HEK293 (cell line): ENCODE results near the gene DLX6.

ENCODE experiments used
- CTCF ChIA-PET: fragments of 350-600 bp; formaldehyde crosslinking; extraction: SDS; loops from one replicate; lab custom pipeline; 2021; ENCODE audit warnings: antibody characterized with exemption; lab: Yijun Ruan, JAX
- POLR2A ChIA-PET: fragments of 300-600 bp; formaldehyde crosslinking; extraction: SDS; loops from one replicate; lab custom pipeline; 2020; ENCODE audit warnings: antibody characterized with exemption, inconsistent platforms; lab: Yijun Ruan, JAX
- H3K27ac ChIP-seq: fragments of 200-500 bp; sonication (Bioruptor generic); 2 replicates; pipeline ENCODE4 v1.5.1; 2014; ENCODE audit warnings: low read depth, low read length, control low read depth, inconsistent platforms; ENCODE audit errors: extremely low read depth
- H3K36me3 ChIP-seq, 2 experiments: fragments of 200-500 bp in 1 of 2; sonication (Bioruptor generic) in 1 of 2; 1 replicate in 1 of 2; 2 replicates in 1 of 2; pipeline ENCODE4 v1.5.1; 2014 to 2017; ENCODE audit warnings: inconsistent platforms in 2 of 2, low read length in 2 of 2; ENCODE audit not compliant: control insufficient read depth in 2 of 2, insufficient read depth in 1 of 2
- H3K4me1 ChIP-seq: fragments of 200-500 bp; sonication (Bioruptor generic); 2 replicates; pipeline ENCODE4 v1.5.1; 2014; ENCODE audit warnings: mild to moderate bottlenecking, low read length, inconsistent platforms; ENCODE audit not compliant: control insufficient read depth, insufficient read depth
- H3K4me3 ChIP-seq: 2 replicates; pipeline ENCODE4 v1.5.1; 2011; ENCODE audit warnings: low read depth, mild to moderate bottlenecking, control low read depth, low read length, moderate library complexity
- H3K9me3 ChIP-seq: fragments of 200-500 bp; sonication (Bioruptor generic); 2 replicates; pipeline ENCODE4 v1.5.1; 2014; ENCODE audit warnings: low read depth, low read length, inconsistent platforms; ENCODE audit not compliant: control insufficient read depth, insufficient read depth
- BCL11B ChIP-seq: fragments of 450-650 bp; formaldehyde crosslinking; IDR thresholded peaks from 2 replicates; pipeline ENCODE4 v1.5.1; 2016; ENCODE audit warnings: low read depth, missing biosample characterization, missing genetic modification characterization
- EGR2 ChIP-seq: fragments of 450-650 bp; formaldehyde crosslinking; IDR thresholded peaks from 2 replicates; pipeline ENCODE4 v1.5.1; 2016; ENCODE audit warnings: low read depth, missing biosample characterization, missing genetic modification characterization
- GFI1B ChIP-seq: fragments of 450-650 bp; formaldehyde crosslinking; IDR thresholded peaks from 2 replicates; pipeline ENCODE4 v1.5.1; 2016; ENCODE audit warnings: missing biosample characterization, missing genetic modification characterization
- KLF16 ChIP-seq: fragments of 450-650 bp; formaldehyde crosslinking; IDR thresholded peaks from 2 replicates; pipeline ENCODE4 v1.5.1; 2017; ENCODE audit warnings: missing biosample characterization, missing genetic modification characterization
- KLF9 ChIP-seq: fragments of 450-650 bp; formaldehyde crosslinking; IDR thresholded peaks from 2 replicates; pipeline ENCODE4 v1.5.1; 2016; ENCODE audit warnings: missing biosample characterization, missing genetic modification characterization, low read depth
- OVOL3 ChIP-seq: fragments of 450-650 bp; formaldehyde crosslinking; IDR thresholded peaks from 2 replicates; pipeline ENCODE4 v1.5.1; 2016; ENCODE audit warnings: missing biosample characterization, missing genetic modification characterization
- PATZ1 ChIP-seq: fragments of 450-650 bp; formaldehyde crosslinking; IDR thresholded peaks from 2 replicates; pipeline ENCODE4 v1.5.1; 2016; ENCODE audit warnings: missing biosample characterization, missing genetic modification characterization
- PBX3 ChIP-seq: sonication (generic); formaldehyde crosslinking; IDR thresholded peaks from 2 replicates; pipeline ENCODE4 v1.8.1; 2022; ENCODE audit warnings: mild to moderate bottlenecking, moderate library complexity, missing genetic modification reagents
- SCRT2 ChIP-seq: fragments of 450-650 bp; formaldehyde crosslinking; IDR thresholded peaks from 2 replicates; pipeline ENCODE4 v1.5.1; 2016; ENCODE audit warnings: missing biosample characterization, missing genetic modification characterization
- YY1 ChIP-seq: fragments of 450-650 bp; formaldehyde crosslinking; IDR thresholded peaks from 2 replicates; pipeline ENCODE4 v1.5.1; 2018; ENCODE audit warnings: missing biosample characterization, missing genetic modification characterization
- YY2 ChIP-seq: fragments of 450-650 bp; formaldehyde crosslinking; IDR thresholded peaks from 2 replicates; pipeline ENCODE4 v1.5.1; 2016; ENCODE audit warnings: missing biosample characterization, missing genetic modification characterization
- ZBTB17 ChIP-seq: fragments of 450-650 bp; formaldehyde crosslinking; IDR thresholded peaks from 2 replicates; pipeline ENCODE4 v1.5.1; 2016; ENCODE audit warnings: missing biosample characterization, missing genetic modification characterization
- ZBTB20 ChIP-seq: fragments of 450-650 bp; formaldehyde crosslinking; IDR thresholded peaks from 2 replicates; pipeline ENCODE4 v1.5.1; 2016; ENCODE audit warnings: missing biosample characterization, missing genetic modification characterization
- ZBTB21 ChIP-seq: fragments of 450-650 bp; formaldehyde crosslinking; IDR thresholded peaks from 2 replicates; pipeline ENCODE4 v1.5.1; 2017; ENCODE audit warnings: missing biosample characterization, missing genetic modification characterization
- ZFHX2 ChIP-seq: fragments of 450-650 bp; formaldehyde crosslinking; conservative IDR thresholded peaks from 2 replicates; pipeline ENCODE4 v1.5.1; 2016; ENCODE audit warnings: missing biosample characterization, missing genetic modification characterization
- ZFP41 ChIP-seq: fragments of 450-650 bp; formaldehyde crosslinking; IDR thresholded peaks from 2 replicates; pipeline ENCODE4 v1.5.1; 2016; ENCODE audit warnings: missing biosample characterization, missing genetic modification characterization, borderline replicate concordance
- ZNF10 ChIP-seq: fragments of 450-650 bp; formaldehyde crosslinking; IDR thresholded peaks from 2 replicates; pipeline ENCODE4 v1.5.1; 2017; ENCODE audit warnings: missing biosample characterization, missing genetic modification characterization
- ZNF121 ChIP-seq: fragments of 450-650 bp; formaldehyde crosslinking; IDR thresholded peaks from 2 replicates; pipeline ENCODE4 v1.5.1; 2016; ENCODE audit warnings: missing biosample characterization, missing genetic modification characterization
- ZNF132 ChIP-seq: fragments of 450-650 bp; formaldehyde crosslinking; IDR thresholded peaks from 2 replicates; pipeline ENCODE4 v1.5.1; 2017; ENCODE audit warnings: missing biosample characterization, missing genetic modification characterization, borderline replicate concordance
- ZNF133 ChIP-seq: fragments of 450-650 bp; formaldehyde crosslinking; IDR thresholded peaks from 2 replicates; pipeline ENCODE4 v1.5.1; 2016; ENCODE audit warnings: missing biosample characterization, missing genetic modification characterization
- ZNF155 ChIP-seq: fragments of 450-650 bp; formaldehyde crosslinking; IDR thresholded peaks from 2 replicates; pipeline ENCODE4 v1.5.1; 2016; ENCODE audit warnings: missing biosample characterization, missing genetic modification characterization
- ZNF169 ChIP-seq: fragments of 450-650 bp; formaldehyde crosslinking; IDR thresholded peaks from 2 replicates; pipeline ENCODE4 v1.5.1; 2016; ENCODE audit warnings: missing biosample characterization, missing genetic modification characterization
- ZNF174 ChIP-seq: fragments of 450-650 bp; formaldehyde crosslinking; IDR thresholded peaks from 2 replicates; pipeline ENCODE4 v1.5.0; 2017; ENCODE audit warnings: missing biosample characterization, mild to moderate bottlenecking, missing genetic modification characterization
- ZNF175 ChIP-seq: fragments of 450-650 bp; formaldehyde crosslinking; IDR thresholded peaks from 2 replicates; pipeline ENCODE4 v1.5.1; 2016; ENCODE audit warnings: missing biosample characterization, missing genetic modification characterization
- ZNF239 ChIP-seq: fragments of 450-650 bp; formaldehyde crosslinking; IDR thresholded peaks from 2 replicates; pipeline ENCODE4 v1.5.1; 2016; ENCODE audit warnings: missing biosample characterization, missing genetic modification characterization
- ZNF248 ChIP-seq: fragments of 450-650 bp; formaldehyde crosslinking; IDR thresholded peaks from 2 replicates; pipeline ENCODE4 v1.5.1; 2017; ENCODE audit warnings: missing biosample characterization, missing genetic modification characterization
- ZNF426 ChIP-seq: fragments of 450-650 bp; formaldehyde crosslinking; IDR thresholded peaks from 2 replicates; pipeline ENCODE4 v1.5.1; 2017; ENCODE audit warnings: missing biosample characterization, missing genetic modification characterization, mild to moderate bottlenecking, inconsistent platforms, moderate library complexity
- ZNF501 ChIP-seq: fragments of 450-650 bp; formaldehyde crosslinking; IDR thresholded peaks from 2 replicates; pipeline ENCODE4 v1.5.1; 2016; ENCODE audit warnings: missing biosample characterization, missing genetic modification characterization
- ZNF580 ChIP-seq: fragments of 450-650 bp; formaldehyde crosslinking; IDR thresholded peaks from 2 replicates; pipeline ENCODE4 v1.5.1; 2016; ENCODE audit warnings: missing biosample characterization, missing genetic modification characterization
- ZNF600 ChIP-seq: fragments of 450-650 bp; formaldehyde crosslinking; IDR thresholded peaks from 2 replicates; pipeline ENCODE4 v1.5.1; 2016; ENCODE audit warnings: missing biosample characterization, missing genetic modification characterization
- ZNF610 ChIP-seq: fragments of 450-650 bp; formaldehyde crosslinking; IDR thresholded peaks from 2 replicates; pipeline ENCODE4 v1.5.1; 2016; ENCODE audit warnings: missing biosample characterization, missing genetic modification characterization, borderline replicate concordance
- ZNF629 ChIP-seq: fragments of 450-650 bp; formaldehyde crosslinking; IDR thresholded peaks from 2 replicates; pipeline ENCODE4 v1.5.1; 2017; ENCODE audit warnings: missing biosample characterization, missing genetic modification characterization
- ZSCAN30 ChIP-seq: fragments of 450-650 bp; IDR thresholded peaks from 2 replicates; pipeline ENCODE4 v1.5.1; 2018; ENCODE audit warnings: missing biosample characterization, mild to moderate bottlenecking, missing genetic modification characterization, moderate library complexity

DLX6 gene

GRCh38 chr7:97024209-97025129 lies 19.1 kb downstream of the DLX6 start, which contains the start of gene DLX5 (continued):
- TF ChIP-seq ZBTB20 = peak; percentile 82
- TF ChIP-seq ZNF580 (tag by site-specific recombination) = 0 out of 2 replicates have a peak, but pooled peaks have one; percentile 7
- TF ChIP-seq PBX3 (CRISPR knock-in tag) = no peak
- peak; percentile 71 for TF ChIP-seq ZSCAN30 (tag by site-specific recombination)
- no peak for TF ChIP-seq GFI1B (tag by site-specific recombination)
- no peak for TF ChIP-seq OVOL3 (tag by site-specific recombination)
- 0 out of 2 replicates have a peak, but pooled peaks have one; percentile 30 for TF ChIP-seq ZNF629 (tag by site-specific recombination)
- TF ChIP-seq SCRT2 = peak; percentile 72; the same call in 1 of the 2 replicates
- TF ChIP-seq ZNF600 (tag by site-specific recombination) = peak; percentile 89
- peak; percentile 64; the same call in 1 of the 2 replicates for TF ChIP-seq KLF9 (tag by site-specific recombination)
- TF ChIP-seq PATZ1 (tag by site-specific recombination) = peak; percentile 25; the same call in 1 of the 2 replicates
- peak; percentile 42; the same call in 1 of the 2 replicates for TF ChIP-seq ZNF501 (tag by site-specific recombination)
- TF ChIP-seq ZBTB21 (tag by site-specific recombination) = 0 out of 2 replicates have a peak, but pooled peaks have one; percentile 6
- TF ChIP-seq, all 188 proteins: peak for 31

- POLR2A ChIA-PET = no interaction called here
- H3K4me3 ChIP-seq = peak overlapping the region; percentile 90
Measured at GRCh38 chr7:97025130-97025499, 19.8 kb downstream of the DLX6 start.

More at GRCh38 chr7:97025130-97025499, 19.8 kb downstream of the DLX6 start:
- Histone ChIP-seq H3K27ac (no peak overlapping the region; the same call in 1 of the 2 replicates), H3K9me3 (no peaks in the 10 kb centered on the region), H3K36me3 (peaks cover 0 to 3% of the 10 kb centered on the region in 2 experiments; a peak in 1 of 3 replicates), H3K4me1 (no peaks in the 10 kb centered on the region; the same call in 1 of the 2 replicates)
- TF ChIP-seq ZNF174 (tag by site-specific recombination) (no peak), ZNF610 (tag by site-specific recombination) (no peak), SCRT2 (0 out of 2 replicates have a peak, but pooled peaks have one; percentile 6), ZNF10 (no peak), YY1 (tag by site-specific recombination) (no peak), ZNF426 (tag by site-specific recombination) (no peak), KLF16 (tag by site-specific recombination) (no peak), YY2 (tag by site-specific recombination) (no peak), ZFP41 (tag by site-specific recombination) (no peak), ZNF239 (tag by site-specific recombination) (no peak), ZNF169 (tag by site-specific recombination) (no peak), ZNF121 (tag by site-specific recombination) (no peak), ZNF155 (tag by site-specific recombination) (no peak), ZNF248 (tag by site-specific recombination) (no peak), ZNF132 (no peak), BCL11B (tag by site-specific recombination) (no peak), ZFHX2 (peak; percentile 50), ZBTB17 (tag by site-specific recombination) (no peak), ZNF175 (tag by site-specific recombination) (no peak), EGR2 (tag by site-specific recombination) (peak; percentile 22), ZNF133 (tag by site-specific recombination) (no peak)
- CTCF ChIA-PET = no interaction called here
